H9 (cell line): Measurements from ENCODE around the gene CDK15. TPM values are rescaled to one million over a fixed set of nuclear protein-coding genes. Genes with fewer than 3 reads are reported as not detected.
"Not testable (repeated sequence)": the region's sequence is repeated elsewhere in the genome, so short reads cannot be mapped to it uniquely, and the experiment has no call there.

Experiments used
- DNase-seq: peaks from one replicate; pipeline ENCODE4 v3.0.0-alpha.2; 2017
- H2AFZ ChIP-seq: one replicate; pipeline ENCODE4 v1.6.1; 2013; ENCODE audit warnings: mild to moderate bottlenecking, low read length, control low read depth, moderate library complexity
- H2AK5ac ChIP-seq: 2 replicates; pipeline ENCODE4 v1.6.1; 2013; ENCODE audit warnings: low read length, control low read depth, mixed read lengths; ENCODE audit not compliant: insufficient read length
- H2BK120ac ChIP-seq: one replicate; pipeline ENCODE4 v1.6.1; 2013; ENCODE audit warnings: low read depth, mild to moderate bottlenecking, low read length, control low read depth, inconsistent platforms; ENCODE audit not compliant: poor library complexity, severe bottlenecking
- H2BK12ac ChIP-seq: 2 replicates; pipeline ENCODE4 v1.6.1; 2013; ENCODE audit warnings: low read length, control low read depth, mixed read lengths, low read depth; ENCODE audit not compliant: insufficient read length
- H2BK15ac ChIP-seq: 2 replicates; pipeline ENCODE4 v1.6.1; 2013; ENCODE audit warnings: low read depth, low read length, control low read depth
- H2BK20ac ChIP-seq: one replicate; pipeline ENCODE4 v1.6.1; 2013; ENCODE audit warnings: low read depth, mild to moderate bottlenecking, low read length, control low read depth, inconsistent platforms; ENCODE audit not compliant: poor library complexity, severe bottlenecking
- H2BK5ac ChIP-seq: 2 replicates; pipeline ENCODE4 v1.6.1; 2013; ENCODE audit warnings: low read length, control low read depth, mixed read lengths; ENCODE audit not compliant: insufficient read length
- H3K14ac ChIP-seq: 2 replicates; pipeline ENCODE4 v1.6.1; 2013; ENCODE audit warnings: low read length, control low read depth; ENCODE audit not compliant: insufficient read depth
- H3K18ac ChIP-seq: 2 replicates; pipeline ENCODE4 v1.6.1; 2013; ENCODE audit warnings: low read depth, mild to moderate bottlenecking, mixed read lengths, low read length, control low read depth; ENCODE audit not compliant: insufficient read length
- H3K23ac ChIP-seq: 2 replicates; pipeline ENCODE4 v1.6.1; 2013; ENCODE audit warnings: low read length, control low read depth, mixed read lengths, low read depth; ENCODE audit not compliant: insufficient read length
- H3K23me2 ChIP-seq: 2 replicates; pipeline ENCODE4 v1.6.1; 2013; ENCODE audit warnings: low read depth, mild to moderate bottlenecking, mixed read lengths, low read length, control low read depth; ENCODE audit not compliant: insufficient read length, poor library complexity, severe bottlenecking
- H3K27ac ChIP-seq: 2 replicates; pipeline ENCODE4 v1.5.1; 2013; ENCODE audit warnings: low read length, control low read depth, mixed read lengths, low read depth; ENCODE audit not compliant: insufficient read length
- H3K27me3 ChIP-seq: 2 replicates; pipeline ENCODE4 v1.6.1; 2013; ENCODE audit warnings: low read length, control low read depth, inconsistent platforms; ENCODE audit not compliant: insufficient read depth
- H3K4ac ChIP-seq: 2 replicates; pipeline ENCODE4 v1.6.1; 2013; ENCODE audit warnings: low read depth, mild to moderate bottlenecking, control low read depth, inconsistent platforms, low read length, moderate library complexity
- H3K4me1 ChIP-seq: 2 replicates; pipeline ENCODE4 v1.6.1; 2013; ENCODE audit warnings: low read length, control low read depth, inconsistent platforms; ENCODE audit not compliant: insufficient read depth
- H3K4me2 ChIP-seq: 2 replicates; pipeline ENCODE4 v1.6.1; 2013; ENCODE audit warnings: low read length, control low read depth, mixed read lengths; ENCODE audit not compliant: insufficient read length, insufficient read depth
- H3K56ac ChIP-seq: 2 replicates; pipeline ENCODE4 v1.6.1; 2013; ENCODE audit warnings: low read depth, mild to moderate bottlenecking, mixed read lengths, low read length, control low read depth; ENCODE audit not compliant: insufficient read length
- H3K79me1 ChIP-seq: 2 replicates; pipeline ENCODE4 v1.6.1; 2013; ENCODE audit warnings: low read depth, mild to moderate bottlenecking, moderate library complexity, low read length, control low read depth, inconsistent platforms; ENCODE audit not compliant: insufficient read depth, poor library complexity, severe bottlenecking
- H3K79me2 ChIP-seq: 2 replicates; pipeline ENCODE4 v1.6.1; 2013; ENCODE audit warnings: low read length, control low read depth, inconsistent platforms; ENCODE audit not compliant: insufficient read depth
- H3K9ac ChIP-seq: 2 replicates; pipeline ENCODE4 v1.6.1; 2013; ENCODE audit warnings: low read length, control low read depth, mixed read lengths; ENCODE audit not compliant: insufficient read length; ENCODE audit errors: extremely low read depth
- H3K9me3 ChIP-seq: one replicate; pipeline ENCODE4 v1.6.1; 2013; ENCODE audit warnings: low read depth, low read length, inconsistent platforms; ENCODE audit not compliant: control insufficient read depth
- H3T11ph ChIP-seq: one replicate; pipeline ENCODE4 v1.6.1; 2013; ENCODE audit warnings: mild to moderate bottlenecking, low read length, control low read depth, inconsistent platforms
- H4K20me1 ChIP-seq: one replicate; pipeline ENCODE4 v1.6.1; 2013; ENCODE audit not compliant: control insufficient read depth, insufficient read length, insufficient read depth
- H4K5ac ChIP-seq: 2 replicates; pipeline ENCODE4 v1.6.1; 2013; ENCODE audit warnings: low read depth, mild to moderate bottlenecking, mixed read lengths, low read length, control low read depth; ENCODE audit not compliant: insufficient read length
- H4K8ac ChIP-seq: replicated peaks from 2 replicates; pipeline ENCODE4 v1.6.1; 2013; ENCODE audit warnings: low read length, control low read depth, mixed read lengths, low read depth; ENCODE audit not compliant: insufficient read length
- H4K91ac ChIP-seq: 2 replicates; pipeline ENCODE4 v1.6.1; 2013; ENCODE audit warnings: low read depth, mild to moderate bottlenecking, moderate library complexity, mixed read lengths, low read length, control low read depth; ENCODE audit not compliant: insufficient read length
- H3K27ac Mint-ChIP-seq, 3 experiments: 2 replicates in 2 of 3; 3 replicates in 1 of 3; pipeline ENCODE4 v1.8.0; 2020 to 2021; ENCODE audit warnings: mixed read lengths in 3 of 3, mild to moderate bottlenecking in 1 of 3, moderate library complexity in 1 of 3
- H3K27me3 Mint-ChIP-seq: 2 replicates; pipeline ENCODE4 v1.8.0; 2021; ENCODE audit warnings: low read depth, mild to moderate bottlenecking, moderate library complexity, mixed read lengths
- H3K36me3 Mint-ChIP-seq, 3 experiments: 2 replicates in 2 of 3; 3 replicates in 1 of 3; pipeline ENCODE4 v1.8.0; 2020 to 2021; ENCODE audit warnings: low read depth in 3 of 3, mixed read lengths in 3 of 3; ENCODE audit not compliant: insufficient read depth in 1 of 3
- H3K4me1 Mint-ChIP-seq, 2 experiments: 2 replicates each; pipeline ENCODE4 v1.8.0; 2020; ENCODE audit warnings: mixed read lengths in 2 of 2
- H3K4me3 Mint-ChIP-seq, 2 experiments: 2 replicates in 1 of 2; 3 replicates in 1 of 2; pipeline ENCODE4 v1.8.0; 2020 to 2021; ENCODE audit warnings: mild to moderate bottlenecking in 2 of 2, mixed read lengths in 2 of 2, moderate library complexity in 1 of 2
- H3K9me3 Mint-ChIP-seq, 2 experiments: 2 replicates in 1 of 2; 3 replicates in 1 of 2; pipeline ENCODE4 v1.8.0; 2020; ENCODE audit warnings: mild to moderate bottlenecking in 2 of 2, mixed read lengths in 2 of 2, moderate library complexity in 1 of 2
- CTCF ChIP-seq: fragments of 200-600 bp; sonication (generic); conservative IDR thresholded peaks from 3 replicates; pipeline ENCODE4 v1.8.0; 2021; ENCODE audit warnings: antibody characterized with exemption, mild to moderate bottlenecking
- WGBS: extraction: QIAGEN DNeasy Blood & Tissue Kit; methylation state at CpG from one replicate; pipeline ENCODE4 v1.1.7; 2013; ENCODE audit warnings: missing lambda C conversion rate, low lambda C conversion rate, mixed read lengths; ENCODE audit not compliant: insufficient read length; ENCODE audit errors: extremely low coverage; 5-methylcytosine and 5-hydroxymethylcytosine counted together
- total RNA-seq: library from RNA; stranded (reverse); gene quantifications from 2 replicates; pipeline ENCODE4 v1.2.1, GENCODE V29; 2021

The CDK15 gene
- total RNA-seq, 1 experiment from 2014 or later, result not detected

GRCh38 chr2:201809633-201810032 lies 3.3 kb downstream of the CDK15 start:
- Histone ChIP-seq H3K23ac (no peak overlapping the region), H3K4ac (no peak overlapping the region), H3K79me1 (no peaks in the 10 kb centered on the region), H3K9ac (no peak overlapping the region), H2AK5ac (no peak overlapping the region), H4K20me1 (no peaks in the 10 kb centered on the region), H4K8ac (no peak overlapping the region), H3K79me2 (no peaks in the 10 kb centered on the region), H4K5ac (no peak overlapping the region), H3K27ac (no peak overlapping the region), H2AFZ (no peak overlapping the region), H2BK12ac (no peak overlapping the region), H2BK5ac (no peak overlapping the region), H3K14ac (no peak overlapping the region), H3T11ph (no peak overlapping the region), H2BK120ac (no peak overlapping the region), H3K4me1 (no peaks in the 10 kb centered on the region), H3K9me3 (no peaks in the 10 kb centered on the region), H3K18ac (no peak overlapping the region), H2BK15ac (no peak overlapping the region), H2BK20ac (no peak overlapping the region), H3K56ac (no peak overlapping the region), H4K91ac (no peak overlapping the region), H3K23me2 (no peaks in the 10 kb centered on the region), H3K4me2 (no peak overlapping the region), H3K27me3 (no peaks in the 10 kb centered on the region)
- no peak for DNase-seq
- H3K27me3 Mint-ChIP-seq, result peaks cover 11% of the 10 kb centered on the region
- no peaks in the 10 kb centered on the region for H3K9me3 Mint-ChIP-seq
- no peaks in the 10 kb centered on the region for H3K36me3 Mint-ChIP-seq
- peaks cover 14 to 27% of the 10 kb centered on the region in 2 experiments for H3K4me1 Mint-ChIP-seq
- no peak for TF ChIP-seq CTCF
- H3K27ac Mint-ChIP-seq, result no peak overlapping the region; a peak in 1 of 7 replicates
- no peak overlapping the region for H3K4me3 Mint-ChIP-seq
- no CpG with 5 or more reads among the region's 4 CpGs for WGBS

- not testable (repeated sequence) for H3K27ac Mint-ChIP-seq, H3K79me1 ChIP-seq
- WGBS, result no CpG with 5 or more reads among the region's 7 CpGs
These were observed 4.3 kb downstream of the CDK15 start for GRCh38 chr2:201810604-201811003.

More at GRCh38 chr2:201810604-201811003, 4.3 kb downstream of the CDK15 start:
- H3K4me3 Mint-ChIP-seq, H2AK5ac ChIP-seq, H3K23me2 ChIP-seq, H2BK20ac ChIP-seq, H3K18ac ChIP-seq, H3K4ac ChIP-seq, H2BK12ac ChIP-seq, H3K79me2 ChIP-seq, H2AFZ ChIP-seq, H3T11ph ChIP-seq, H4K5ac ChIP-seq, H3K9me3 ChIP-seq, H3K4me2 ChIP-seq, H3K9me3 Mint-ChIP-seq, H3K27ac ChIP-seq, H4K20me1 ChIP-seq, DNase-seq, H3K23ac ChIP-seq, H3K9ac ChIP-seq, H3K4me1 ChIP-seq, H3K27me3 ChIP-seq, H3K14ac ChIP-seq, H4K91ac ChIP-seq, H3K36me3 Mint-ChIP-seq, H2BK120ac ChIP-seq, H4K8ac ChIP-seq, H2BK5ac ChIP-seq, H2BK15ac ChIP-seq, H3K56ac ChIP-seq: not testable (repeated sequence)
- Mint-ChIP-seq H3K4me1 (peaks cover 14 to 27% of the 10 kb centered on the region in 2 experiments), H3K27me3 (peaks cover 11% of the 10 kb centered on the region)
